Upper lobe of right lung (tissue), 1 donor: ENCODE results near the gene PAMR1. TPM values are rescaled to one million over a fixed set of nuclear protein-coding genes. Genes with fewer than 3 reads are reported as not detected.

Source experiments
- ATAC-seq: fragments of 200-7000 bp; cut with Tn5 transposase; one replicate; pipeline ENCODE4 v1.9.1; 2020; ENCODE audit warnings: mild to moderate bottlenecking, moderate library complexity
- DNase-seq: peaks from one replicate; pipeline ENCODE4 v3.0.0-alpha.2; 2020
- H3K27ac ChIP-seq: fragments of 200-600 bp; one replicate; pipeline ENCODE4 v1.8.0; 2022
- H3K27me3 ChIP-seq: fragments of 200-600 bp; one replicate; pipeline ENCODE4 v1.8.0; 2022; ENCODE audit warnings: mild to moderate bottlenecking
- H3K36me3 ChIP-seq: fragments of 200-600 bp; one replicate; pipeline ENCODE4 v1.8.0; 2022
- H3K4me1 ChIP-seq: fragments of 200-600 bp; one replicate; pipeline ENCODE4 v1.8.0; 2022
- H3K4me3 ChIP-seq: fragments of 200-600 bp; one replicate; pipeline ENCODE4 v1.8.0; 2022; ENCODE audit warnings: mild to moderate bottlenecking
- H3K9me3 ChIP-seq: fragments of 200-600 bp; one replicate; pipeline ENCODE4 v1.8.0; 2022
- intact Hi-C: fragments of 100-400 bp; cut with DNase I; formaldehyde crosslinking; loops from one replicate; pipeline ENCODE4 v1.11.0; 2022
- total RNA-seq: library from RNA; stranded (reverse); fragmentation: NEBNext Ultra II Directional; extraction: Animal tissue kit (Norgen Biotek cat#: 25700); gene quantifications from one replicate; pipeline ENCODE4 v1.2.1, GENCODE V29; 2021
- TF ChIP-seq, protein P1 (sequence below): fragments of 200-600 bp; IDR thresholded peaks from one replicate; pipeline ENCODE4 v1.8.0; 2022; ENCODE audit warnings: antibody characterized with exemption
- donor health status: DM: no; HTN: yes; CAD: no; lungs with severe emphysema.

PAMR1 gene
- total RNA-seq, 1 donor from 2014 or later = 12.4 TPM

DNA sequence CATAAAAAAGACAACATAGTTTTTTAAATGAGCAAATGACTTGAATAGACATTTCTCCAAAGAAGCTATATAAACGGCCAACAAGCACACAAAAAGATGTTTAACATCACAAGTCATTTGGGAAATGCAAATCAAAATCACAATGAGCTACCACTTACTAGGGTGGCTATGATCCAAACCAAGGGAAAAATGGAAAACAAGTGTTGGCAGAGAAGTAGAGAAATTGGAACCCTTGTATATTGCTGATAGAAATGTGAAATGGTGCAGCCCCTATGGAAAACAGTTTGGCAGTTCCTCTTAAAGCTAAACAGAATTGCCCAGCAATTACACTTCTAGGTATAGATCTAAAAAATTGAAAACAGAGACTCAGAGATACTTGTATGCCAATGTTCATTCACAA is 29.0 kb downstream of the PAMR1 start:
- Histone ChIP-seq H3K36me3 (no peaks in the 10 kb centered on the region), H3K4me1 (no peaks in the 10 kb centered on the region), H3K27me3 (peaks cover 6% of the 10 kb centered on the region), H3K4me3 (no peak overlapping the region), H3K27ac (no peak overlapping the region), H3K9me3 (no peaks in the 10 kb centered on the region)
- TF ChIP-seq, protein P1, sequence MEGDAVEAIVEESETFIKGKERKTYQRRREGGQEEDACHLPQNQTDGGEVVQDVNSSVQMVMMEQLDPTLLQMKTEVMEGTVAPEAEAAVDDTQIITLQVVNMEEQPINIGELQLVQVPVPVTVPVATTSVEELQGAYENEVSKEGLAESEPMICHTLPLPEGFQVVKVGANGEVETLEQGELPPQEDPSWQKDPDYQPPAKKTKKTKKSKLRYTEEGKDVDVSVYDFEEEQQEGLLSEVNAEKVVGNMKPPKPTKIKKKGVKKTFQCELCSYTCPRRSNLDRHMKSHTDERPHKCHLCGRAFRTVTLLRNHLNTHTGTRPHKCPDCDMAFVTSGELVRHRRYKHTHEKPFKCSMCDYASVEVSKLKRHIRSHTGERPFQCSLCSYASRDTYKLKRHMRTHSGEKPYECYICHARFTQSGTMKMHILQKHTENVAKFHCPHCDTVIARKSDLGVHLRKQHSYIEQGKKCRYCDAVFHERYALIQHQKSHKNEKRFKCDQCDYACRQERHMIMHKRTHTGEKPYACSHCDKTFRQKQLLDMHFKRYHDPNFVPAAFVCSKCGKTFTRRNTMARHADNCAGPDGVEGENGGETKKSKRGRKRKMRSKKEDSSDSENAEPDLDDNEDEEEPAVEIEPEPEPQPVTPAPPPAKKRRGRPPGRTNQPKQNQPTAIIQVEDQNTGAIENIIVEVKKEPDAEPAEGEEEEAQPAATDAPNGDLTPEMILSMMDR = no peak
- no peak for DNase-seq
- no peak for ATAC-seq
- intact Hi-C loops = no loop called here

DNA sequence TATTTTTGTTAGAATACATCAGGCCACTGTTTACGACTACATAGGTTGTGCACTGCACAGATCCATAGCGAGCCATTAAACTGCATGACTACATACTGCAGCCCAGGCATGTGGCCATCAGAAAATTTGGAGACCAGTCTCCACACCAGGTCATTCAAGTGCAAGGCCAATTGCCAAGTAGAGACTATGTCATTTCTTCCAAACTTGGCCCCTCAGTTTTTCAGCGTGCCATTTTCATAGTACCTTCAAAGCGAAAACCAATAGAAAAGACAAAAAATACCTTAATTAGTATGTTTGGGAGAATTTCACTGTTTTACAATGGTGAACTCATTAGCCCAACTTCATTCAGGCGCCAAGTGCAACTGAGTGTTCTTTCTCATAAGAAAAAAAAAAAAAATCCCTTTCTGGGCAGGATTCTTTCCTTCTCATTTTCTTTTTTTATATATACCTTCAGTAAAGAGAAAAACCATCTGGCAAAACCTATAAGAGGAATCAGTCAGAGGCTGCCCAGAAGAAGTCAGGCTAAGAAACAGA is 30.4 kb downstream of the PAMR1 start:
- H3K36me3 ChIP-seq = no peaks in the 10 kb centered on the region
- DNase-seq (no peak), ATAC-seq (no peak)
- H3K4me3 ChIP-seq = no peak overlapping the region
- intact Hi-C loops = no loop called here
- H3K27ac ChIP-seq = no peak overlapping the region
- H3K4me1 ChIP-seq = no peaks in the 10 kb centered on the region
- H3K27me3 ChIP-seq = peaks cover 9% of the 10 kb centered on the region
- TF ChIP-seq, protein P1 = no peak
- no peaks in the 10 kb centered on the region for H3K9me3 ChIP-seq

DNA sequence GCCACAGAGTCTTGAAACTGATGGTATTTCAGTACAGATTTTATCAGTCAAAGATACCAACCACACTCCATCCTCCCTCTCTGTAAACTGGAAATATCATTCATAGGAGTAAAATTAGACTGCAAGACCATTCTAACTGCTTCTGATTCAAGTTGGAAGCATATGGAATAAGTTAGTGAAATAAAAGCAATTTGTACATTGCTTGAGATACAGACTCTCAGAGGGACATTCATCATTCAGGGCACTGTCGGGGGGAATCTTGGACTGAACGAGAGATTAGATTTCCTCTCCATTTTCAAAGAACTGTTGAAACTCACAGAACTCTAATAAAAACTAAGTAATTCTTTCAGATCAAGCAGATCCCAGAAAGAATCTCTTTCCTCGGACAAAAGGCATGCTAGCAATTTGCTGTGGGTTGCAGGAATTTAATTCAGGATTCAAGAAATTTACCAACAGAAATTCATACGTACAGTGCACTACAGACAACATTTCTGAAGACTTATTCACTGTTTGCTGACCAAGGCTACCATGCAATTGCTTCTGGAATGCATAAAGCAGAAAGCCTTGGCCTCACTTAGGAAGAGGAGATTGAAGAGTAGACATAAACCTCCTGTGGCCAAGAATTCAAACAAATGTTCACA is 34.1 kb downstream of the PAMR1 start:
- H3K27ac ChIP-seq = no peak overlapping the region
- no peak overlapping the region for H3K4me3 ChIP-seq
- intact Hi-C loops = no loop called here
- H3K4me1 ChIP-seq = no peaks in the 10 kb centered on the region
- peaks cover 12% of the 10 kb centered on the region for H3K27me3 ChIP-seq
- no peak for ATAC-seq
- TF ChIP-seq, protein P1 = no peak
- H3K36me3 ChIP-seq = no peaks in the 10 kb centered on the region
- no peak for DNase-seq
- H3K9me3 ChIP-seq = no peaks in the 10 kb centered on the region

GRCh38 chr11:35488117-35488516 is 37.3 kb downstream of the PAMR1 start:
- peaks cover 12% of the 10 kb centered on the region for H3K27me3 ChIP-seq
- no peaks in the 10 kb centered on the region for H3K9me3 ChIP-seq
- DNase-seq (no peak), ATAC-seq (no peak)
- H3K36me3 ChIP-seq = no peaks in the 10 kb centered on the region
- TF ChIP-seq, protein P1 = no peak
- intact Hi-C loops = no loop called here
- H3K4me3 ChIP-seq = no peak overlapping the region
- no peak overlapping the region for H3K27ac ChIP-seq
- no peaks in the 10 kb centered on the region for H3K4me1 ChIP-seq

DNA sequence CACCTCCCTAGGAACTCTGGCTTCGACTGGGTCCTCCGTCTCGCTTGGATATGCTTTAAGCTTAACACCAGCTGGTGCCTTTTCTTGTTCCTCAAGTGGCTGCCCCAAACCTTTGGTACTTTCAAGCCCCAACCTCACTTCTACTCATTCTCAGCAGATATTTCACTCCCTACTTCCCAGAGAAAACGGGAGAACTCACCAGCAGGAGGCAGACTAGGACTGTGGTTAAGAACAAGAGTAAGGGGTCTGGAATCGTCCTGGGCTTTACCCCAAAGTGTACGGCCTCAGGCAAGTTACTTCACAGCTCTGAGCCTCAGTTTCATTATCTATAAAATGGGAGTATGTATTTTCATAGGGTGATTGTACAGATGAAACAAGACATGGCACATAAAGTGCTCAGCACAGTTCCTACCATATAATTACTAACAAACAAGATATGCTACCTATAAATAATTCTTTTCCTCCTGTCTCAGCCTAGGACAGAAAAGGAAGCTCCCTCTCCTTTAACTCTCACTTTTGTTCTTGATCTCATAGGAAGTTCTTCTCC is 37.8 kb downstream of the PAMR1 start:
- ATAC-seq = no peak
- DNase-seq = no peak
- intact Hi-C loops = no loop called here
- Histone ChIP-seq H3K36me3 (no peaks in the 10 kb centered on the region), H3K27ac (no peak overlapping the region), H3K9me3 (no peaks in the 10 kb centered on the region), H3K27me3 (peaks cover 7% of the 10 kb centered on the region), H3K4me3 (no peak overlapping the region), H3K4me1 (no peaks in the 10 kb centered on the region)
- TF ChIP-seq, protein P1 = peak; percentile 40
